Epithelial cell of proximal tubule (primary cell): ENCODE measurements around the gene ALB. TPM values are rescaled to one million over a fixed set of nuclear protein-coding genes. Genes with fewer than 3 reads are reported as not detected.

Experiments used
- DNase-seq: peaks from one replicate; pipeline ENCODE4 v3.0.0-alpha.2; 2011; ENCODE audit warnings: low read depth
- H3K4me3 ChIP-seq: 2 replicates; pipeline ENCODE4 v1.5.1; 2011; ENCODE audit warnings: low read depth, mild to moderate bottlenecking, low read length
- total RNA-seq: library from RNA; depleted of rRNA; stranded (reverse); fragments of >200 nt; gene quantifications from 2 replicates; pipeline ENCODE4 v1.2.3, GENCODE V29; 2015
- TF ChIP-seq, protein P1 (sequence below): conservative IDR thresholded peaks from 2 replicates; pipeline ENCODE4 v1.5.1; 2012; ENCODE audit warnings: low read depth, mild to moderate bottlenecking, low read length

ALB gene
- total RNA-seq, 1 donor from 2014 or later, result not detected

DNA sequence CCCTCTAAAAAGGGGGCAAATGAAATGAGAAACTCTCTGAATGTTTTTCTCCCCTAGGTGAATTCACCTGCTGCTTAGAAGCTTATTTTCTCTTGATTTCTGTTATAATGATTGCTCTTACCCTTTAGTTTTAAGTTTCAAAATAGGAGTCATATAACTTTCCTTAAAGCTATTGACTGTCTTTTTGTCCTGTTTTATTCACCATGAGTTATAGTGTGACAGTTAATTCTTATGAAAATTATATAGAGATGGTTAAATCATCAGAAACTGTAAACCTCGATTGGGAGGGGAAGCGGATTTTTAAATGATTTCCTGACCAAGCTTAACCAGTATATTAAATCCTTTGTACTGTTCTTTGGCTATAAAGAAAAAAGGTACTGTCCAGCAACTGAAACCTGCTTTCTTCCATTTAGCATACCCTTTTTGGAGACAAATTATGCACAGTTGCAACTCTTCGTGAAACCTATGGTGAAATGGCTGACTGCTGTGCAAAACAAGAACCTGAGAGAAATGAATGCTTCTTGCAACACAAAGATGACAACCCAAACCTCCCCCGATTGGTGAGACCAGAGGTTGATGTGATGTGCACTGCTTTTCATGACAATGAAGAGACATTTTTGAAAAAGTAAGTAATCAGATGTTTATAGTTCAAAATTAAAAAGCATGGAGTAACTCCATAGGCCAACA lies 4.2 kb downstream of the ALB start:
- TF ChIP-seq, protein P1, sequence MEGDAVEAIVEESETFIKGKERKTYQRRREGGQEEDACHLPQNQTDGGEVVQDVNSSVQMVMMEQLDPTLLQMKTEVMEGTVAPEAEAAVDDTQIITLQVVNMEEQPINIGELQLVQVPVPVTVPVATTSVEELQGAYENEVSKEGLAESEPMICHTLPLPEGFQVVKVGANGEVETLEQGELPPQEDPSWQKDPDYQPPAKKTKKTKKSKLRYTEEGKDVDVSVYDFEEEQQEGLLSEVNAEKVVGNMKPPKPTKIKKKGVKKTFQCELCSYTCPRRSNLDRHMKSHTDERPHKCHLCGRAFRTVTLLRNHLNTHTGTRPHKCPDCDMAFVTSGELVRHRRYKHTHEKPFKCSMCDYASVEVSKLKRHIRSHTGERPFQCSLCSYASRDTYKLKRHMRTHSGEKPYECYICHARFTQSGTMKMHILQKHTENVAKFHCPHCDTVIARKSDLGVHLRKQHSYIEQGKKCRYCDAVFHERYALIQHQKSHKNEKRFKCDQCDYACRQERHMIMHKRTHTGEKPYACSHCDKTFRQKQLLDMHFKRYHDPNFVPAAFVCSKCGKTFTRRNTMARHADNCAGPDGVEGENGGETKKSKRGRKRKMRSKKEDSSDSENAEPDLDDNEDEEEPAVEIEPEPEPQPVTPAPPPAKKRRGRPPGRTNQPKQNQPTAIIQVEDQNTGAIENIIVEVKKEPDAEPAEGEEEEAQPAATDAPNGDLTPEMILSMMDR, result no peak
- H3K4me3 ChIP-seq, result no peak overlapping the region
- no peak for DNase-seq

DNA sequence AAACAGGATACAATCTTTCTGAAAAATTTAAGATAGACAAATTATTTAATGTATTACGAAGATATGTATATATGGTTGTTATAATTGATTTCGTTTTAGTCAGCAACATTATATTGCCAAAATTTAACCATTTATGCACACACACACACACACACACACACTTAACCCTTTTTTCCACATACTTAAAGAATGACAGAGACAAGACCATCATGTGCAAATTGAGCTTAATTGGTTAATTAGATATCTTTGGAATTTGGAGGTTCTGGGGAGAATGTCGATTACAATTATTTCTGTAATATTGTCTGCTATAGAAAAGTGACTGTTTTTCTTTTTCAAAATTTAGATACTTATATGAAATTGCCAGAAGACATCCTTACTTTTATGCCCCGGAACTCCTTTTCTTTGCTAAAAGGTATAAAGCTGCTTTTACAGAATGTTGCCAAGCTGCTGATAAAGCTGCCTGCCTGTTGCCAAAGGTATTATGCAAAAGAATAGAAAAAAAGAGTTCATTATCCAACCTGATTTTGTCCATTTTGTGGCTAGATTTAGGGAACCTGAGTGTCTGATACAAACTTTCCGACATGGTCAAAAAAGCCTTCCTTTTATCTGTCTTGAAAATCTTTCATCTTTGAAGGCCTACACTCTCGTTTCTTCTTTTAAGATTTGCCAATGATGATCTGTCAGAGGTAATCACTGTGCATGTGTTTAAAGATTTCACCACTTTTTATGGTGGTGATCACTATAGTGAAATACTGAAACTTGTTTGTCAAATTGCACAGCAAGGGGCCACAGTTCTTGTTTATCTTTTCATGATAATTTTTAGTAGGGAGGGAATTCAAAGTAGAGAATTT lies 5.2 kb downstream of the ALB start:
- no peak for DNase-seq

DNA sequence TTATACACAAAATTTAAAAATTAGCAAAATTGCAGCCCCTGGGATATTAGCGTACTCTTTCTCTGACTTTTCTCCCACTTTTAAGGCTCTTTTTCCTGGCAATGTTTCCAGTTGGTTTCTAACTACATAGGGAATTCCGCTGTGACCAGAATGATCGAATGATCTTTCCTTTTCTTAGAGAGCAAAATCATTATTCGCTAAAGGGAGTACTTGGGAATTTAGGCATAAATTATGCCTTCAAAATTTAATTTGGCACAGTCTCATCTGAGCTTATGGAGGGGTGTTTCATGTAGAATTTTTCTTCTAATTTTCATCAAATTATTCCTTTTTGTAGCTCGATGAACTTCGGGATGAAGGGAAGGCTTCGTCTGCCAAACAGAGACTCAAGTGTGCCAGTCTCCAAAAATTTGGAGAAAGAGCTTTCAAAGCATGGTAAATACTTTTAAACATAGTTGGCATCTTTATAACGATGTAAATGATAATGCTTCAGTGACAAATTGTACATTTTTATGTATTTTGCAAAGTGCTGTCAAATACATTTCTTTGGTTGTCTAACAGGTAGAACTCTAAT lies 6.0 kb downstream of the ALB start:
- DNase-seq, result no peak
- TF ChIP-seq, protein P1, result no peak
- no peak overlapping the region for H3K4me3 ChIP-seq

More for the DNA sequence above, 5.2 kb downstream of the ALB start:
- TF ChIP-seq, protein P1, result no peak
- H3K4me3 ChIP-seq, result no peak overlapping the region

DNA sequence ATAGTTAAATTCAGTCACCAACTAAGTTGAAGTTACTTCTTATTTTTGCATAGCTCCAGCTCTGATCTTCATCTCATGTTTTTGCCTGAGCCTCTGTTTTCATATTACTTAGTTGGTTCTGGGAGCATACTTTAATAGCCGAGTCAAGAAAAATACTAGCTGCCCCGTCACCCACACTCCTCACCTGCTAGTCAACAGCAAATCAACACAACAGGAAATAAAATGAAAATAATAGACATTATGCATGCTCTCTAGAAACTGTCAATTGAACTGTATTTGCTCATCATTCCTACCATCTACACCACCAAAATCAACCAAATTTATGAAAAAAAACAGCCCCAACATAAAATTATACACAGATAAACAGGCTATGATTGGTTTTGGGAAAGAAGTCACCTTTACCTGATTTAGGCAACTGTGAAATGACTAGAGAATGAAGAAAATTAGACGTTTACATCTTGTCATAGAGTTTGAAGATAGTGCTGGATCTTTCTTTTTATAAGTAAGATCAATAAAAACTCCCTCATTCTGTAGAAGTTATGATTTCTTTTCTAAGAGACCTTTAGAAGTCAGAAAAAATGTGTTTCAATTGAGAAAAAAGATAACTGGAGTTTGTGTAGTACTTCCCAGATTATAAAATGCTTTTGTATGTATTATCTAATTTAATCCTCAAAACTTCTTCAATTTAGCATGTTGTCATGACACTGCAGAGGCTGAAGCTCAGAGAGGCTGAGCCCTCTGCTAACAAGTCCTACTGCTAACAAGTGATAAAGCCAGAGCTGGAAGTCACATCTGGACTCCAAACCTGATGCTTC lies 7.0 kb downstream of the ALB start:
- DNase-seq, result no peak
- H3K4me3 ChIP-seq, result no peak overlapping the region
- TF ChIP-seq, protein P1, result no peak

DNA sequence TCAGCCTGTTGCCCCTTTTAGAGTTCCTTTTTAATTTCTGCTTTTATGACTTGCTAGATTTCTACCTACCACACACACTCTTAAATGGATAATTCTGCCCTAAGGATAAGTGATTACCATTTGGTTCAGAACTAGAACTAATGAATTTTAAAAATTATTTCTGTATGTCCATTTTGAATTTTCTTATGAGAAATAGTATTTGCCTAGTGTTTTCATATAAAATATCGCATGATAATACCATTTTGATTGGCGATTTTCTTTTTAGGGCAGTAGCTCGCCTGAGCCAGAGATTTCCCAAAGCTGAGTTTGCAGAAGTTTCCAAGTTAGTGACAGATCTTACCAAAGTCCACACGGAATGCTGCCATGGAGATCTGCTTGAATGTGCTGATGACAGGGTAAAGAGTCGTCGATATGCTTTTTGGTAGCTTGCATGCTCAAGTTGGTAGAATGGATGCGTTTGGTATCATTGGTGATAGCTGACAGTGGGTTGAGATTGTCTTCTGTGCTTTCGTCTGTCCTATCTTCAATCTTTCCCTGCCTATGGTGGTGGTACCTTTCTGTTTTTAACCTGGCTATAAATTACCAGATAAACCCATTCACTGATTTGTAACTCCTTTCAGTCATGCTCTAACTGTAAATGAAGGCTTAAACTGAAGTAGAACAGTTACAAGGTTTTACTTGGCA lies 7.8 kb downstream of the ALB start:
- H3K4me3 ChIP-seq, result no peak overlapping the region
- TF ChIP-seq, protein P1, result no peak
- no peak for DNase-seq

DNA sequence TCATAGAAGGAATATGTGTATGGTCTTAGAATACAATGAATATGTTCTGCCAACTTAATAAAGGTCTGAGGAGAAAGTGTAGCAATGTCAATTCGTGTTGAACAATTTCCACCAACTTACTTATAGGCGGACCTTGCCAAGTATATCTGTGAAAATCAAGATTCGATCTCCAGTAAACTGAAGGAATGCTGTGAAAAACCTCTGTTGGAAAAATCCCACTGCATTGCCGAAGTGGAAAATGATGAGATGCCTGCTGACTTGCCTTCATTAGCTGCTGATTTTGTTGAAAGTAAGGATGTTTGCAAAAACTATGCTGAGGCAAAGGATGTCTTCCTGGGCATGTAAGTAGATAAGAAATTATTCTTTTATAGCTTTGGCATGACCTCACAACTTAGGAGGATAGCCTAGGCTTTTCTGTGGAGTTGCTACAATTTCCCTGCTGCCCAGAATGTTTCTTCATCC lies 9.2 kb downstream of the ALB start:
- TF ChIP-seq, protein P1, result no peak
- H3K4me3 ChIP-seq, result no peak overlapping the region
- DNase-seq, result no peak
